Keratinocyte (primary cell): ENCODE results near the gene PAGE4. TPM values are rescaled to one million over a fixed set of nuclear protein-coding genes. Genes with fewer than 3 reads are reported as not detected.

Source experiments
- DNase-seq: peaks from one replicate; pipeline ENCODE4 v3.0.0-alpha.2; 2011; ENCODE audit warnings: low read depth, missing footprints, low spot score
- FAIRE-seq: peaks from 2 replicates; lab custom pipeline; 2011; peaks lifted over from hg19 to GRCh38; lab: Jason Lieb, UNC
- H2AFZ ChIP-seq: 2 replicates; pipeline ENCODE4 v1.6.0; 2012; ENCODE audit warnings: low read length, control low read depth, inconsistent platforms; ENCODE audit not compliant: control insufficient read depth
- H3K27ac ChIP-seq: 2 replicates; pipeline ENCODE4 v1.5.1; 2011; ENCODE audit warnings: low read length; ENCODE audit not compliant: control insufficient read depth, insufficient read depth
- H3K27me3 ChIP-seq: 3 replicates; pipeline ENCODE4 v1.6.0; 2011; ENCODE audit warnings: low read length; ENCODE audit not compliant: control insufficient read depth, insufficient read depth; ENCODE audit errors: extremely low read depth
- H3K36me3 ChIP-seq, 2 experiments: 2 replicates in 1 of 2; 3 replicates in 1 of 2; pipeline ENCODE4 v1.5.1; 2011; ENCODE audit warnings: low read length in 2 of 2, mild to moderate bottlenecking in 1 of 2; ENCODE audit not compliant: control insufficient read depth in 2 of 2, insufficient read depth in 2 of 2; ENCODE audit errors: extremely low read depth in 1 of 2
- H3K4me1 ChIP-seq: 3 replicates; pipeline ENCODE4 v1.5.1; 2011; ENCODE audit warnings: low read length; ENCODE audit not compliant: control insufficient read depth, insufficient read depth; ENCODE audit errors: extremely low read depth
- H3K4me2 ChIP-seq: 3 replicates; pipeline ENCODE4 v1.6.0; 2011; ENCODE audit warnings: low read depth, low read length; ENCODE audit not compliant: control insufficient read depth, insufficient read depth; ENCODE audit errors: extremely low read depth
- H3K4me3 ChIP-seq, 3 experiments: fragments of 200-600 bp in 1 of 3; sonication (generic) in 1 of 3; 2 replicates in 2 of 3; 3 replicates in 1 of 3; pipeline ENCODE4 v1.5.1; 2011 to 2016; ENCODE audit warnings: low read length in 3 of 3, mild to moderate bottlenecking in 3 of 3, control low read depth in 2 of 3, inconsistent platforms in 1 of 3, low read depth in 1 of 3, mixed read lengths in 1 of 3, mixed run types in 1 of 3, moderate library complexity in 1 of 3; ENCODE audit not compliant: control insufficient read depth in 2 of 3, insufficient read depth in 2 of 3; ENCODE audit errors: extremely low read depth in 1 of 3
- H3K79me2 ChIP-seq: 2 replicates; pipeline ENCODE4 v1.6.0; 2012; ENCODE audit warnings: low read length; ENCODE audit not compliant: control insufficient read depth, insufficient read depth
- H3K9ac ChIP-seq: 3 replicates; pipeline ENCODE4 v1.6.0; 2011; ENCODE audit warnings: low read length; ENCODE audit not compliant: control insufficient read depth, insufficient read depth; ENCODE audit errors: extremely low read depth
- H3K9me1 ChIP-seq: 3 replicates; pipeline ENCODE4 v1.6.0; 2011; ENCODE audit warnings: low read length; ENCODE audit not compliant: control insufficient read depth, insufficient read depth; ENCODE audit errors: extremely low read depth
- H3K9me3 ChIP-seq: 2 replicates; pipeline ENCODE4 v1.5.1; 2012; ENCODE audit warnings: low read depth, low read length; ENCODE audit not compliant: control insufficient read depth
- H4K20me1 ChIP-seq: 3 replicates; pipeline ENCODE4 v1.6.0; 2011; ENCODE audit warnings: low read length; ENCODE audit not compliant: control insufficient read depth, insufficient read depth; ENCODE audit errors: extremely low read depth
- CTCF ChIP-seq, 3 experiments: IDR thresholded peaks in 1 of 3; conservative IDR thresholded peaks in 1 of 3; optimal IDR thresholded peaks in 1 of 3; 2 replicates in 2 of 3; 3 replicates in 1 of 3; pipeline versions ENCODE3 to v1.5.1; 2011; ENCODE audit warnings: low read length in 3 of 3, mild to moderate bottlenecking in 3 of 3, moderate library complexity in 2 of 3, control low read depth in 1 of 3, inconsistent platforms in 1 of 3; ENCODE audit not compliant: insufficient read depth in 2 of 3; ENCODE audit errors: extremely low read depth in 1 of 3
- EZH2 ChIP-seq: IDR thresholded peaks from one replicate; pipeline ENCODE4 v1.6.1; 2012; ENCODE audit warnings: inconsistent platforms, mild to moderate bottlenecking, low read length, moderate library complexity
- dilution Hi-C: fragments of 300-500 bp; cut with MboI; formaldehyde crosslinking; loops from one replicate; pipeline ENCODE4 v1.7.0; 2020; ENCODE audit warnings: low sequenced_read_pairs; ENCODE audit not compliant: extremely low pct_ligation_motif_present
- polyA plus RNA-seq, 5 experiments: library from polyadenylated mRNA; depleted of rRNA in 3 of 5; stranded (reverse) in 3 of 5; stranded (forward) in 1 of 5; unstranded in 1 of 5; fragments of >200 nt; gene quantifications; 1 replicate in 1 of 5; 2 replicates in 3 of 5; 3 replicates in 1 of 5; pipeline versions ENCODE4 v1.2.1 to v1.2.3, GENCODE V29; 2011 to 2012; ENCODE audit warnings: missing spikeins in 2 of 5, low read depth in 1 of 5, low replicate concordance in 1 of 5

The PAGE4 gene
- polyA plus RNA-seq, 1 donor (not counting 4 experiments of a cell fraction or from before 2014, with no cell fraction given) = not detected

GRCh38 chrX:49877397-49878101, 48.4 kb downstream of the PAGE4 start:
- Histone ChIP-seq H3K4me3 (no peak overlapping the region), H3K27me3 (no peaks in the 10 kb centered on the region), H3K9me3 (no peaks in the 10 kb centered on the region), H3K79me2 (no peaks in the 10 kb centered on the region), H3K4me2 (no peak overlapping the region), H3K4me1 (no peaks in the 10 kb centered on the region), H4K20me1 (no peaks in the 10 kb centered on the region), H3K9ac (no peak overlapping the region), H2AFZ (no peak overlapping the region), H3K36me3 (no peaks in the 10 kb centered on the region), H3K27ac (no peak overlapping the region), H3K9me1 (no peaks in the 10 kb centered on the region)
- DNase-seq = no peak
- TF ChIP-seq EZH2 = no peak
- no peak for TF ChIP-seq CTCF (optimal IDR thresholded peaks at IDR 0.05 in 1 of 3, IDR thresholded peaks at IDR 0.05 in 1 of 3, conservative IDR thresholded peaks at IDR 0.05 in 1 of 3; ENCODE audit: extremely low read depth in 1 of 3, insufficient read depth in 2 of 3, low read length in 3 of 3)
- no peak for FAIRE-seq
- dilution Hi-C loops = no loop called here

GRCh38 chrX:49878128-49878833, 49.2 kb downstream of the PAGE4 start:
- Histone ChIP-seq H3K4me2 (peak overlapping the region; percentile 61), H3K9me1 (no peaks in the 10 kb centered on the region), H3K27me3 (no peaks in the 10 kb centered on the region), H3K27ac (no peak overlapping the region), H3K36me3 (no peaks in the 10 kb centered on the region), H3K4me1 (no peaks in the 10 kb centered on the region), H2AFZ (peak overlapping the region; percentile 72), H3K9me3 (no peaks in the 10 kb centered on the region), H3K4me3 (peak overlapping the region; percentile 54 to 67 (median 54)), H3K79me2 (no peaks in the 10 kb centered on the region), H3K9ac (peak overlapping the region; percentile 70), H4K20me1 (no peaks in the 10 kb centered on the region)
- FAIRE-seq = no peak
- dilution Hi-C loops = no loop called here
- no peak for TF ChIP-seq CTCF (optimal IDR thresholded peaks at IDR 0.05 in 1 of 3, IDR thresholded peaks at IDR 0.05 in 1 of 3, conservative IDR thresholded peaks at IDR 0.05 in 1 of 3; ENCODE audit: extremely low read depth in 1 of 3, insufficient read depth in 2 of 3, low read length in 3 of 3)
- TF ChIP-seq EZH2 = no peak
- no peak for DNase-seq
